Camera-type eye (tissue), 1 donor: ENCODE measurements around the gene GGNBP2. TPM values are rescaled to one million over a fixed set of nuclear protein-coding genes. Genes with fewer than 3 reads are reported as not detected.

Experiments used
- total RNA-seq: library from RNA; depleted of rRNA; stranded (reverse); fragments of >200 nt; gene quantifications from one replicate; pipeline ENCODE4 v1.2.3, GENCODE V29; 2014

GGNBP2 gene
- total RNA-seq: 73.4 TPM

DNA sequence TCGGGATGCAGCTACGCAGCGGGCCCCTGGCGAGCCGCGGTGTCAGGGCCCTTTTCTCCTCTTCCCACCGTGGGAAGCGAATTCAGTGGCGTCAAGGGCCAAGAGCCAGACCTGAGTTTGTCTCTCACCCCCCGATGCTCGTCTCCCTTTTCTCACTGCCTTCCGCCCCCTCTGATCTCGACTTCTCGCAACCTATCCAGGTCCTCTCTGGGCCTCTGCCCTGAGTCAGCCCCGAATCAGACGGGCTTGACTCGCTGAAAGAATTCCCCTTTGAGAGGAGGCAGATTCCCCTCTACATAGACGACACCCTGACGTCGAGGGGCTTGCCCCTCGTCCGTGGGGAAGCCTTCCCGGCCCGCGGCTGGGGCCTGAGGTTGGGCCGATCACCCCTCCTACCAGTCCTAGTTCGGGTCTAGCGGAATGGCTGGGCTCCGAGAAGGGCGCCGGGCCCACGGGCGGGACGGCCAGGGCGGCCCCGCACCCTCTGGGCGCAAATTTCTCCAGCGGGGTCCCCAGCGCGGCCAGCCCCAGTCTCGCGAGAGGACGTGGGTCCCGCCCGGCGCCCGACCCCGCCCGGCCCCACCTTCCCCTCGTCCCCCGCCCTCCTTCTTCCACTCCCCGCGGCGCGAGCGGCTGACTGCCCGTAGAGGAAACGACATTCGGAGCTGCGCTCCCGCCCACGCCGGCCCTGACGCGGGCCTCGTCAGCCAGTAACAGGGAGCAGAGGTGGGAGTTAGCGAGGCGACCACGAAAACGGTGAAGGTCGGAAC, at the start of gene GGNBP2:
Gene GGNBP2, plus strand, starts transcription at position 613 of the 770 bp plus-strand sequence. CDS start 806 bp downstream, outside the sequence.

GRCh38 chr17:36534840-36535668, 9.7 kb upstream of the GGNBP2 start, which contains the start of the genes MYO19 and PIGW:
Gene MYO19, minus strand, starts transcription at chr17:36534868. Its CDS starts 2,330 bp downstream, at chr17:36532538.
Gene PIGW, plus strand, starts transcription at chr17:36534987. Its CDS starts 2,115 bp downstream, at chr17:36537102.

GRCh38 chr17:36591434-36592315, 47.0 kb downstream of the GGNBP2 start, which contains the start of gene DHRS11:
Gene DHRS11, plus strand, starts transcription at chr17:36591879. Its CDS starts 131 bp downstream, at chr17:36592010.

GRCh38 chr17:36601303-36602029, 56.7 kb downstream of the GGNBP2 start, which contains the start of gene MRM1:
Gene MRM1, plus strand, starts transcription at chr17:36601583. Its CDS starts 228 bp downstream, at chr17:36601811.

Other genes starting within 250 kb of the GGNBP2 start
- 2.2 TPM for gene TBC1D3G, start 221.0 kb upstream of the GGNBP2 start, total RNA-seq
- gene TBC1D3H, start 156.5 kb upstream of the GGNBP2 start, total RNA-seq: not detected
- gene ZNHIT3, start 58.2 kb upstream of the GGNBP2 start, total RNA-seq: 27.3 TPM
- 54.4 TPM for gene MYO19, start 10.1 kb upstream of the GGNBP2 start, total RNA-seq
- gene PIGW, start 9.9 kb upstream of the GGNBP2 start, total RNA-seq: 4.6 TPM
- gene DHRS11, start 47.0 kb downstream of the GGNBP2 start, total RNA-seq: 5.7 TPM
- gene MRM1, start 56.7 kb downstream of the GGNBP2 start, total RNA-seq: 5.3 TPM